Subcutaneous adipose tissue (tissue), 4 donors: ENCODE results near the gene ADCY9. TPM values are rescaled to one million over a fixed set of nuclear protein-coding genes. Genes with fewer than 3 reads are reported as not detected.

Experiments used
- CTCF ChIP-seq: fragments of 450-650 bp; IDR thresholded peaks from one replicate; pipeline ENCODE4 v1.5.1; 2016; ENCODE audit warnings: low read depth, mild to moderate bottlenecking, control low read depth, antibody characterized with exemption, moderate library complexity
- total RNA-seq, 4 donors: library from RNA; depleted of rRNA; stranded (reverse); fragments of >200 nt; gene quantifications; one replicate each; pipeline ENCODE4 v1.1.0, GENCODE V29; 2016

The ADCY9 gene
- total RNA-seq, 4 donors from 2014 or later: 9.5 to 16.4 (median 9.8) TPM

- TF ChIP-seq CTCF: no peak
These were observed 104.9 kb downstream of the ADCY9 start for GRCh38 chr16:4011225-4011939.

GRCh38 chr16:4010225-4011158 is 105.8 kb downstream of the ADCY9 start:
- TF ChIP-seq CTCF: no peak

GRCh38 chr16:4009177-4009576 is 107.1 kb downstream of the ADCY9 start:
- TF ChIP-seq CTCF: no peak

GRCh38 chr16:4008116-4008515 is 108.1 kb downstream of the ADCY9 start:
- no peak for TF ChIP-seq CTCF

- no peak for TF ChIP-seq CTCF
These were observed 109.7 kb downstream of the ADCY9 start for GRCh38 chr16:4006397-4006999.

GRCh38 chr16:4005731-4006130 is 110.5 kb downstream of the ADCY9 start:
- TF ChIP-seq CTCF: no peak

- no peak for TF ChIP-seq CTCF
These were observed 111.0 kb downstream of the ADCY9 start for GRCh38 chr16:4005281-4005680.
